GM19099 (cell line): ENCODE measurements around the gene FLYWCH2.
A peak's percentile ranks its signal among the peaks of the same experiment; 100 is the strongest.

Experiments
- POLR2A ChIP-seq: IDR thresholded peaks from 3 replicates; pipeline ENCODE4 v1.6.1; 2011; ENCODE audit warnings: low read depth; ENCODE audit not compliant: insufficient read length; ENCODE audit errors: extremely low read depth

Gene FLYWCH2

DNA sequence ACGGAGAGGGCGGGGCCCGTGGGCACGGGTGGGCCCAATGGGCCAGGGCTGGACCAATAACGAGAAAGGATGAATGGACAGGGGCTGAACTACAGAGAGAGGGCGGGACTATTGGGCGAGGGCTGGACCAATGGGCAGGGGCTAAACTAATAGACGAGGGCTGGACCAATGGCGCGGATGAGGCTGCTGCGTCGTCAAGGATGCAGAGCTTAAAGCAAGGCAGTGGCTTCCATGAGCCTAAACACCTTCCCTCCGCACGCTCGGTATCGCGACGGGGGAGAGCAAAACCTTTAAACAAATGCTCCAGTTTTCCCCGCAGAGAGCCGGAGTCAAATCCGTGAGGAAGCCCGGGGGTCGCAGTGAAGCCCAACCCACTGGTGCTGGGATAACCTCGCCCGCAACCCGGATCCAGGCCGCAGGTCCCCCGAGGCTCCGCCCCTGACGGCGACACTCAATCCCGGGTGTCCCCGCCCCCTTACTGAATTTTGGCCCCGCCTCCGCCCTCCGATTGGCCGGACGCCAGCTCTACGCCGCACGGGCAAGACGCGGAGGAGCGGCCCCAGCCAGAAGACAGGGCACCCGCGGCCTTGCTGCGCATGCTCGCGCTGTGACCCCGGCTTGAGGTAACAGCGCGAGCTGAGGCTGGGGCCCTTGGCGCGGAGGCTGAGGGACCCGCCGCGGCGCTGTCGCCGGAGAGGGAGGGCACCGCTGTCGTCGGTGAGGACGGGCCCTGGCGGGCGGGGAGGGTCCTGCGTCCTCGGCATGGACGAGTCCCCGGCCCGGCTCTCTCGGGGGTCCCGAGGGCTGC, at the start of gene FLYWCH2:
Gene FLYWCH2, plus strand, starts transcription at position 566 of the 808 bp plus-strand sequence. CDS start 13,235 bp downstream, outside the sequence.
- TF ChIP-seq POLR2A, result peak; percentile 86

GRCh38 chr16:2833776-2834175, 49.2 kb upstream of the FLYWCH2 start:
- no peak for TF ChIP-seq POLR2A

DNA sequence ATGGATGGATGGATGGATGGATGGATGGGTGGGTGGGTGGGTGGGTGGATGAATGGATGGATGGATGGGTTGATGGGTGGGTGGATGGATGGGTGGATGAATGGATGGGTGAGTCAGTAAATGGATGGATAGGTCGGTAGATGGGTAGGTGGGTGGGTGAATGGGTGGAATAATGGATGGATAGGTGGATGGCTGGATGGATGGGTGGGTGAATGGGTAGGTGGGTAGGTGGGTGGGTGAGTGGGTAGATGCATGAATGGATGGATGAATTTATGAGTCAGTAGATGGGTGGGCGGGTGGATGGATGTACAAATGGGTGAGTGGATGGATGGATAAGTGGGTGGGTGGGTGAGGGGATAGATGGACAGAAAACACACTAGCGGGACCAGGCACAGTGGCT, 48.0 kb upstream of the FLYWCH2 start:
- no peak for TF ChIP-seq POLR2A

GRCh38 chr16:2835638-2836493, 47.1 kb upstream of the FLYWCH2 start:
- no peak for TF ChIP-seq POLR2A

- TF ChIP-seq POLR2A, result no peak
Observed at GRCh38 chr16:2836646-2837508, 46.1 kb upstream of the FLYWCH2 start.

DNA sequence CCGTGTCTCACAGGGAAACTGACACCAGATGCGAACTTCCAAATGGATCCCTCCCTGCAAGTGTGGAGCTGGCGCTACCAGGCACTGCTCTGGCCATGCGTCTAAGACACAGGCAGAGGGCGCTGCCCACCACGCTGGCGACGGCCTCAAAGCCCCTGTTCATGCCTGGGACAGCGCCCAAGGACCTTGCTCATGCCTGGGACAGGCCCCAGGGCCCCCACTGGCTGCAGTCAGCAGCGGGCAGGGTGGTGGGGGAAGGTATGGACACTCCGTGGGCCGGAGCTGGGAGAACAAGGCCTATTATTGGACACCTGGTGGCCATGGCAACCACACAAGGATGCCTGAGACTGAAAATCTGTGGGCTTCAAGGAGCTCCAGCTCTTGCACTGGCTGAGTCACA, 44.1 kb upstream of the FLYWCH2 start:
- TF ChIP-seq POLR2A, result no peak

- TF ChIP-seq POLR2A, result no peak
Observed at GRCh38 chr16:2839650-2840450, 43.2 kb upstream of the FLYWCH2 start.

DNA sequence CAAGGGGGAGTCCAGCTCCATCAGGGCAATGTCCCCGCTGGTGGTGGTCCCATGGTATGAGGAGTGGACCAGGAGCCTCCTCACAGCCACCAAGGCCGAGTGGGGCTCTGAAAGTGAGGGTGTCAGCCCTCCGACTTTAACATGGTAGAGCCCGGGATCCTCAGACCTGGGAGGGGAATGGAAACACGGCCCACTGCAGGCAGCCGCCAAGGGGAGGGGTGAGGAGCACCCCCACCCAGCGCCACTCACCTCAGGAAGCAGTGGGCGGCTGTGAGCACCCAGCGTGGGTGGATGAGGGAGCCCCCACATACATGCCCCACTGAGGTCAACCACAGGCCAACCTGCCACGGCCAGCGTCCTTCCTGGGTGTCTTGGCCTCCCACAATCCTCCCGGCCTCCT, 42.1 kb upstream of the FLYWCH2 start:
- no peak for TF ChIP-seq POLR2A

GRCh38 chr16:2841606-2842339, 41.2 kb upstream of the FLYWCH2 start:
- no peak for TF ChIP-seq POLR2A

DNA sequence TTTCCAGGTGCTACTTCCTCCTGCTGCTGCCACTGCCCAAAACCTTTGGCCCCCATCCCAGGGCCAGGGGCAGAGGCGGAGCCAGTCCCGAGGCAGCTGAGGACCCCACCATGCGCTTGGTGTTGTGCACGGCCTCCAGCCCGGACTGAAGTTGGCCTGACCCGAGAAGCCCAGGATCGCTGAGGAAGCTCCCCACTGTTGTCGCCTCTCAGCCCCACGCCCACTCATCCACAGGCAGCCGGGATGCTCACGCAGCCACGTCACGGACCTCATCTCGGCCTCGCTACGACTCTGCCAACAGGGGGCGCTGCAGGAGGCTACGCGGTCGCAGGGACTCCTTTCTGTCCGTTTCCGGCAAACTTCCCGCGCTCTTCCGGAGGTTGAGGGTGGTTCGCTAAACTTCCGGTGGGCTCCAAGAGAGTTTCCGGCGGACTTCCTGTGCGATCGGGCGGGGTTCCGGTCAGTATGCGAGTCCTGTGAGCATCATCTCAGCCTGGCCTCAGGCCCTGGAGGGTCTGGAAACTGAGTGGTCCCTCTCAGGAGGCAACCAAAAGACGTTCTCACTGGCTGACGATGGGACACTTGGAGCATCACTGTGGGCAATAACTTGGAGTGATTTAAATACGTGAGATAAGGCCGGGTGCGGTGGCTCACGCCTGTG, 40.5 kb upstream of the FLYWCH2 start:
- TF ChIP-seq POLR2A, result peak; percentile 11

DNA sequence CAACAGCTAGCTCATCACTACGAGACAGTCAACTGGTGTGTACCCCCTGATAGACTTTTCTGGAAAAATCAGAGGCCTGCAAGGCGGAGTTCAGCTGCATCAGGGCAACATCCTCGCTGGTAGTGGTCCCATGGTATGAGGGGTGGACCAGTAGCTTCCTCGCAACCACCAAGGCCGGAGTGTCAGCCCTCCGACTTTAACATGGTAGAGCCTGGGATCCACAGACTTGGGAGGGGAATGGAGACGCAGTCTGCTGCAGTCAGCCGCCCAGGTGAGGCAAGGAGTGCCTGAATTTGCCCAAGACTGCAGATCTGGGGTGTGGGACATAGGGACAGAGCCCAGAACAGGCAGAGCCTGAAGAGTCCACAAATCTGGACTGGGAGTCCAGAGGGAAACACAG, 39.5 kb upstream of the FLYWCH2 start:
- TF ChIP-seq POLR2A, result no peak

GRCh38 chr16:2845116-2845515, 37.9 kb upstream of the FLYWCH2 start:
- TF ChIP-seq POLR2A, result no peak
